ENCODE measurements around the gene SYCP2.
"Not testable (repeated sequence)": the region's sequence is repeated elsewhere in the genome, so short reads cannot be mapped to it uniquely, and the experiment has no call there.

SYCP2 gene

GRCh38 chr20:59966428-59966827 is 33.0 kb upstream of the SYCP2 start:
- CTCF ChIA-PET: no interaction called here
- TF ChIP-seq CTCF (IDR thresholded peaks at IDR 0.05; ENCODE audit: control extremely low read depth, extremely low read depth, low read depth, missing control alignments): no peak
- no peak for DNase-seq (ENCODE audit: extremely low spot score)
- POLR2A ChIA-PET: no interaction called here

- TF ChIP-seq CTCF (IDR thresholded peaks at IDR 0.05; ENCODE audit: control extremely low read depth, extremely low read depth, low read depth, missing control alignments): no peak
- CTCF ChIA-PET: interaction anchor here (1.3 to 2.0 kb wide), 2 partner anchors 12 to 14 kb away, joined by 3 to 6 read pairs; no protein-coding TSS in a partner anchor
- POLR2A ChIA-PET: no interaction called here
- DNase-seq (ENCODE audit: extremely low spot score): no peak
Observed at GRCh38 chr20:59962155-59962554, 28.7 kb upstream of the SYCP2 start.

- ChIA-PET POLR2A (no interaction called here), CTCF (interaction anchor here (1.2 to 4.0 kb wide), 3 partner anchors 10 to 21 kb away, joined by 3 to 12 read pairs (median 6); partner anchors contain the start of genes FAM217B and PPP1R3D)
- no peak for DNase-seq (ENCODE audit: extremely low spot score)
- no peak for TF ChIP-seq CTCF (IDR thresholded peaks at IDR 0.05; ENCODE audit: control extremely low read depth, extremely low read depth, low read depth, missing control alignments)
Observed at GRCh38 chr20:59961423-59961822, 28.0 kb upstream of the SYCP2 start.

GRCh38 chr20:59958626-59959025 is 25.2 kb upstream of the SYCP2 start:
- CTCF ChIA-PET: interaction anchor here (1.1 to 4.0 kb wide), 2 partner anchors 8 to 10 kb away, joined by 4 to 12 read pairs; no protein-coding TSS in a partner anchor
- no peak for TF ChIP-seq CTCF (IDR thresholded peaks at IDR 0.05; ENCODE audit: control extremely low read depth, extremely low read depth, low read depth, missing control alignments)
- POLR2A ChIA-PET: no interaction called here
- DNase-seq (ENCODE audit: extremely low spot score): no peak

- CTCF ChIA-PET: interaction anchor here (1.1 to 4.0 kb wide), 2 partner anchors 8 to 10 kb away, joined by 4 to 12 read pairs; no protein-coding TSS in a partner anchor
- POLR2A ChIA-PET: no interaction called here
Observed at GRCh38 chr20:59958123-59958522, 24.7 kb upstream of the SYCP2 start, which contains the start of gene CDH26. Gene CDH26 (plus strand): TSS chr20:59958423. CDS start chr20:59958727, 304 bp downstream.

GRCh38 chr20:59957568-59957967 is 24.1 kb upstream of the SYCP2 start:
- CTCF ChIA-PET; POLR2A ChIA-PET; DNase-seq (ENCODE audit: extremely low spot score): not testable (repeated sequence)

More at GRCh38 chr20:59958123-59958522, 24.7 kb upstream of the SYCP2 start, which contains the start of gene CDH26:
- no peak for TF ChIP-seq CTCF (IDR thresholded peaks at IDR 0.05; ENCODE audit: control extremely low read depth, extremely low read depth, low read depth, missing control alignments)
- DNase-seq (ENCODE audit: extremely low spot score): no peak

- ChIA-PET CTCF (interaction anchor here (1.0 to 2.4 kb wide), 6 partner anchors 9 to 102 kb away, joined by 3 to 9 read pairs (median 6); no protein-coding TSS in a partner anchor), POLR2A (no interaction called here)
- DNase-seq (ENCODE audit: extremely low spot score): peak; percentile 33
- TF ChIP-seq CTCF (IDR thresholded peaks at IDR 0.05; ENCODE audit: control extremely low read depth, extremely low read depth, low read depth, missing control alignments): peak; percentile 22
Observed at GRCh38 chr20:59955131-59955796, 21.8 kb upstream of the SYCP2 start.

All from GM10248 (cell line).